Fibroblast of the conjunctiva (primary cell): ENCODE results near the gene ACOT13.
"Not testable (repeated sequence)": the region's sequence is repeated elsewhere in the genome, so short reads cannot be mapped to it uniquely, and the experiment has no call there.

ENCODE experiments used
- DNase-seq: peaks from one replicate; pipeline ENCODE4 v3.0.0-alpha.2; 2010; ENCODE audit warnings: low read depth

The ACOT13 gene

DNA sequence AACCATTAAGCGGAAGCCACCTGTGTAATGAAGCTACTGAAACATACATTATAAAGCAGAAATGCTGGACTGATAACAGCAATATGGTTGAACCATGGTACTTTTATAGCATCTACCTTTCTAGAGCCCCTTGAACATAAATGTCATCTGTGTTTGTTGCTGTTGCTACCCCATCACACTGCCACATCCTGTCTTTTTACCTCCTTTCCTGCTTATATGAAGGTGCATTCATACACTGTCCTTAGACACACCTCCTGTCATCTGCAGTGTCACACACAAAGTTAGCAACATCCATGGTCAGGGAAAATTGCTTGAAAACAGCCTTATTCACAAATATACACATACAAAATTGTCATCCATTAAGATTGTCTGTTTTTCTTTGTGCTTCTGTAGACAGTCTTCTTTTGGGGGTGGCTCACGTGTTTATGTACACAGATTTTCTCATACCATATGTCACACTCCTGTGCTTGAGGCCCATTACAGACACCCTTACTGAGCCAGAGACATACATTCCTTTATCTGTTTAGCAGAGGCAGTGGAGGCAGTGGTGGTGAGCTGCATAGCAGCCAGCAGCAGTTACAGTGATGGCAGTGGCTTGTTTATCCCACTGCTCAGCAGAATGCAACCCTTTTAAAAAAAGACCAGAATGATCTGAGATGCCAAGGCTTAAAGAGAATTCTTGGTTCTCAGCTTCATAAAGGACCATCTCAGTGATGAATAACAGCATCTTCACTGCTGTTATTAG is 26.1 kb downstream of the ACOT13 start:
- no peak for DNase-seq

- DNase-seq = no peak
Measured at GRCh38 chr6:24694198-24694597, 27.3 kb downstream of the ACOT13 start.

DNA sequence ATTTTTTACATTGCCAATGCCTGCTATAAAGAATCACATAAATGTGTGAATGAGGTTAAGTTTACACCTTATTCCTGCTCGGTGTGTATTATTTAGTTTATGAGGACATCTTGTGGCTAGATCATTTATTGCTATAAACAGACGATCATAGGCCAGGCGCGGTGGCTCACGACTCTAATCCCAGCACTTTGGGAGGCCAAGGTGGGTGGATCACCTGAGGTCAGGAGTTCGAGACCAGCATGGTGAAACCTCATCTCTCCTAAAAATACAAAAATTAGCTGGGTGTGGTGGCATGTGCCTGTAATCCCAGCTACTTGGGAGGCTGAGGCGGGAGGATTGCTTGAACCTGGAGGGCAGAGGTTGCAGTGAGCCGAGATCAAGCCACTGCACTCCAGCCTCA is 28.8 kb downstream of the ACOT13 start:
- DNase-seq = not testable (repeated sequence)

DNA sequence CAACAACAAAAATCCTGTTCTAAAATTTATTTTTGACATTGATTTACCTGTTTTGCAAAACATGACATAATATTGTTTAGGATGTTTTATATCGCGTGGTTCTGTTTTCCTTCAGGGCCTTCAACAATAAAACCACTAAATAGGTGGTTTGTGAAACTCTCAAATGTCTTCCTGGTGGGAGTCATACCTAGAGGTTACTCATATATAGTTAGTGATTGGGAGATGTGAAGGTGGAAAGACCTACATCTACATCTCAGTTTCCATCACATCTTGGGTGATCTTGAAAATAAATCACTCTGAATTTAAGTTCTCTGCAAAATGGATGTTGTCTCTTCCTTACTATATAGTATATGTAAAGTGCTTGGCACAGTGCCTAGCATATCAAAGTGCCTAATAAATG is 29.2 kb downstream of the ACOT13 start:
- no peak for DNase-seq

- no peak for DNase-seq
Measured at GRCh38 chr6:24699521-24700359, 32.9 kb downstream of the ACOT13 start.

GRCh38 chr6:24702720-24703282 is 35.9 kb downstream of the ACOT13 start:
- DNase-seq = no peak

GRCh38 chr6:24704468-24704867 is 37.6 kb downstream of the ACOT13 start:
- DNase-seq = no peak

- DNase-seq = no peak
Measured at GRCh38 chr6:24708612-24709011, 41.7 kb downstream of the ACOT13 start.

DNA sequence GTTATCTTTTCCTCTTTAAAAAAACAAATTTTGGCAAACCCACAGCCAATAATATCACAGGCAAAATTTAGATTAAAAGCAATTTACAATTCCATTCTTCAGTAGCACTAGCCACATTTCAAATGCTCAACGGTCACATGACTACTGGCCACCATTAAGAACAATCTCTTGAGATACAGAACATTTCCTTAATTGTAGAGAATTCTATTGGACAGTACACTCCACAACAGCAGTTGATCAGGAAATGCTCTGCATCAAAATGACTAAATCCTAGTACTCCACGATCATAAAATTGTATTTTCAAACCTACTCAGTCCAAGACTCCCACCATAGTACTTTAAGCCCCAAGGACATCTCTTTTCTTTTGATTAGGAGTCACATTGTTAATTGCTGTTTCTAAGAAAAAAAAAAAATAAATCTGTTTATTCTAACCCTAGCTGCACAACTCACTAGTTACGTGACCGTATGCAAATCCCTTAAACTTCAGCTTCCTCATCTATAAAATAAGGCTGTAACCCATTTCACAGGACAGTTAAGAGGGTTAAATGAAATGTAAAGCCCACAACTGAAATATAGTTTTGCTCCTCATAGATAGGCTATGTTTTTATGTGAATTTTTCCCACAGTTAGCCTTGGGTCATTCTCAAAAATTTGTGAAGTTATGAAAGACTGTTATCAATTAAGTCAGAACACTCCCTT is 42.3 kb downstream of the ACOT13 start:
- no peak for DNase-seq

DNA sequence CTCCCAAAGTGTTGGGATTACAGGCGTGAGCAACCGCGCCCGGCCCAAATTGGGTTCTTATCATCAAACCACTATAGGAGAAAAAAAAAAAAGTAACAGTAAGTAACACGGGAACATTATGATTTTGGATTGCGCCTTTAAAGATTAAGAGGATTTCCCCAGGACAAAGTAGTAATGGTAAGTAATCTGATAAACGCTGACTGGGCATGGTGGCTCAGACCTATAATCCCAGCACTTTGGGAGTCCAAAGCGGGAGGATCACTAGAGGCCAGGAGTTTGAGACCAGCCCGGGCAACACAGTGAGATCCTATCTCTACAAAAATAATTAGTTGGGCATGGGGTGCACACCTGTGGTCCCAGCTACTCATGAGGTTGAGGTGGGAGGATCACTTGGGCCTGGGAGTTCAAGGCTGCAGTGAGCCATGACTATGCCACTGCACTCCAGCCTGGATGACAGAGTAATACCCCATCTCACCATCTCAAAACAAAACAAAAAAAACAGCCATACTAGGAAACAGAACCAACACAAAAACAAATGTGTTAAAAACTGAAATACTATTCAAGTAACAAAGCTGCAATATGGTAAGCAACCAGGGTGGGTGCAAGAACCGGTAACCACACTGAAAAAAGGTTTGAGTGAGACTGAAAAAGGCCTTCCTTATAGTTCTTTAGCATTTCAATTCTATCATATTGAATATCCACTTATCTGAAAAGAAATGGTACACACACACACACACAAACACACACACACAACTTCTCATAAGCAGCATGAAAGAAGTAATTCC is 43.8 kb downstream of the ACOT13 start:
- no peak for DNase-seq

DNA sequence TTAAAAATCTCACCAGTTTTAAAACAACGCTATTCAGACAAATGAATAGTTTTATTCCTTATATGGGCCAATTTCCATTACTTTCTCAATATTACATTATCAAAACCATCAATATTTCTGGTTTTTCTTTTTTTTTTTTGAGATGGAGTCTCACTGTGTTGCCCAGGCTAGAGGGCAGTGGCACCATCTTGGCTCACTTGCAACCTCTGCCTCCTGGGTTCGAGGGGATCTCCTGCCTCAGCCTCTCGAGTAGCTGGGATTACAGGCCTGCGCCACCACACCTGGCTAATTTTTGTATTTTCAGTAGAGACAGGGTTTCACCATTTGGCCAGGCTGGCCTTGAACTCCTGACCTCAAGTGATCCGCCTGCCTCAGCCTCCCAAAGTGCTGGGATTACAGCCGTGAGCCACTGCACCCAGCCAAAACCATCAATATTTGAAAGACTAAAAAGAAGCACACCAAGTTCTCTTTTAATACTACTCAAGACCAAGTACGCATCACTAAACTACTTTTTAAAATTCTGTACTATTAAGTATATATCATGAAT is 49.8 kb downstream of the ACOT13 start:
- DNase-seq = not testable (repeated sequence)

GRCh38 chr6:24718449-24719124 is 51.7 kb downstream of the ACOT13 start:
- DNase-seq = no peak

GRCh38 chr6:24719125-24719971 is 52.5 kb downstream of the ACOT13 start, which contains the start of gene C6orf62:
Gene C6orf62 (minus strand): TSS chr6:24719154. CDS start chr6:24718668, 486 bp downstream.
- no peak for DNase-seq

GRCh38 chr6:24720131-24720603 is 53.3 kb downstream of the ACOT13 start:
- DNase-seq = no peak

- peak; percentile 100 for DNase-seq
Measured at GRCh38 chr6:24720604-24721460, 54.0 kb downstream of the ACOT13 start.

GRCh38 chr6:24721461-24722215 is 54.8 kb downstream of the ACOT13 start:
- DNase-seq = no peak

DNA sequence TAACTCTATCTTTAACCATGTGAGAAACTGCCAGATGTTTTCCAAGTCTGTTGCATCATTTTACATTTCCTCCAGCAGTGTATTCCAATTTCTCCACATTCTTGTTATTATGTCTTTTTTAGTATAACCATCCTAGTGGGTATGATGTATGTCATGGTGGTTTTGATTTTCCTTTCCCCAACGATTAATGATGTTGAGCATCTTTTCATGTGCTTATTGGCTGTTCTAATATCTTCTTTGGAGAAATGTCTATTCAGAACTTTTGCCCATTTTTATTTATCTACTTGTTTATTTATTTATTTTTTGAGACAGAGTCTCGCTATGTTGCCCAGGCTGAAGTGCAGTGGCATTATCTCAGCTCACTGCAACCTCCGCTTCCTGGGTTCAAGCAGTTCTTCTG is 56.4 kb downstream of the ACOT13 start:
- DNase-seq = no peak

GRCh38 chr6:24730653-24731052 is 63.8 kb downstream of the ACOT13 start:
- not testable (repeated sequence) for DNase-seq
